ENCODE measurements around the gene COL28A1.
"Not testable (repeated sequence)": the region's sequence is repeated elsewhere in the genome, so short reads cannot be mapped to it uniquely, and the experiment has no call there.

Gene COL28A1

GRCh38 chr7:7405461-7405860, 130.2 kb downstream of the COL28A1 start:
- H3K9ac ChIP-seq (ENCODE audit: low read depth, low read length, poor library complexity, severe bottlenecking) = no peak overlapping the region
- H3K27me3 ChIP-seq (ENCODE audit: insufficient read depth, low read length, poor library complexity, severe bottlenecking) = no peaks in the 10 kb centered on the region
- TF ChIP-seq, protein P1, sequence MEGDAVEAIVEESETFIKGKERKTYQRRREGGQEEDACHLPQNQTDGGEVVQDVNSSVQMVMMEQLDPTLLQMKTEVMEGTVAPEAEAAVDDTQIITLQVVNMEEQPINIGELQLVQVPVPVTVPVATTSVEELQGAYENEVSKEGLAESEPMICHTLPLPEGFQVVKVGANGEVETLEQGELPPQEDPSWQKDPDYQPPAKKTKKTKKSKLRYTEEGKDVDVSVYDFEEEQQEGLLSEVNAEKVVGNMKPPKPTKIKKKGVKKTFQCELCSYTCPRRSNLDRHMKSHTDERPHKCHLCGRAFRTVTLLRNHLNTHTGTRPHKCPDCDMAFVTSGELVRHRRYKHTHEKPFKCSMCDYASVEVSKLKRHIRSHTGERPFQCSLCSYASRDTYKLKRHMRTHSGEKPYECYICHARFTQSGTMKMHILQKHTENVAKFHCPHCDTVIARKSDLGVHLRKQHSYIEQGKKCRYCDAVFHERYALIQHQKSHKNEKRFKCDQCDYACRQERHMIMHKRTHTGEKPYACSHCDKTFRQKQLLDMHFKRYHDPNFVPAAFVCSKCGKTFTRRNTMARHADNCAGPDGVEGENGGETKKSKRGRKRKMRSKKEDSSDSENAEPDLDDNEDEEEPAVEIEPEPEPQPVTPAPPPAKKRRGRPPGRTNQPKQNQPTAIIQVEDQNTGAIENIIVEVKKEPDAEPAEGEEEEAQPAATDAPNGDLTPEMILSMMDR (conservative IDR thresholded peaks at IDR 0.05; ENCODE audit: low read length) = no peak
- no peak for TF ChIP-seq EZH2phosphoT487 (IDR thresholded peaks at IDR 0.05; ENCODE audit: borderline replicate concordance)

GRCh38 chr7:7399707-7400106, 136.0 kb downstream of the COL28A1 start:
- no peaks in the 10 kb centered on the region for H3K4me1 ChIP-seq (ENCODE audit: insufficient read depth, low read length, poor library complexity, severe bottlenecking)
- H3K9me3 ChIP-seq (ENCODE audit: insufficient read depth, low read depth, low read length) = no peaks in the 10 kb centered on the region
- H3K36me3 ChIP-seq (ENCODE audit: insufficient read depth, low read length) = no peaks in the 10 kb centered on the region
- no peak overlapping the region for H2AFZ ChIP-seq (ENCODE audit: low read length)
- H3K9me2 ChIP-seq (replicated peaks; ENCODE audit: low read depth, low read length) = no peaks in the 10 kb centered on the region
- H3F3A ChIP-seq (ENCODE audit: low read depth) = no peaks in the 10 kb centered on the region
- no peaks in the 10 kb centered on the region for H3K79me2 ChIP-seq (ENCODE audit: insufficient read depth, low read length)
- no peak for TF ChIP-seq EZH2phosphoT487 (IDR thresholded peaks at IDR 0.05; ENCODE audit: borderline replicate concordance)
- TF ChIP-seq, protein P1 (conservative IDR thresholded peaks at IDR 0.05; ENCODE audit: low read length) = no peak
- H3K4me3 ChIP-seq (ENCODE audit: low read length, poor library complexity, severe bottlenecking) = no peak overlapping the region
- no peak overlapping the region for H3K4me2 ChIP-seq (ENCODE audit: low read depth, low read length, poor library complexity, severe bottlenecking)
- H3K27me3 ChIP-seq (ENCODE audit: insufficient read depth, low read length, poor library complexity, severe bottlenecking) = no peaks in the 10 kb centered on the region
- no peak overlapping the region for H3K9ac ChIP-seq (ENCODE audit: low read depth, low read length, poor library complexity, severe bottlenecking)
- no peaks in the 10 kb centered on the region for H4K20me1 ChIP-seq (ENCODE audit: insufficient read depth, low read length, poor library complexity, severe bottlenecking)

More at GRCh38 chr7:7405461-7405860, 130.2 kb downstream of the COL28A1 start:
- Histone ChIP-seq H3K9me3 (ENCODE audit: insufficient read depth, low read depth, low read length) (no peaks in the 10 kb centered on the region), H3K4me1 (ENCODE audit: insufficient read depth, low read length, poor library complexity, severe bottlenecking) (no peaks in the 10 kb centered on the region), H2AFZ (ENCODE audit: low read length) (no peak overlapping the region), H3K79me2 (ENCODE audit: insufficient read depth, low read length) (no peaks in the 10 kb centered on the region), H3F3A (ENCODE audit: low read depth) (no peaks in the 10 kb centered on the region), H4K20me1 (ENCODE audit: insufficient read depth, low read length, poor library complexity, severe bottlenecking) (no peaks in the 10 kb centered on the region), H3K9me2 (replicated peaks; ENCODE audit: low read depth, low read length) (no peaks in the 10 kb centered on the region), H3K36me3 (ENCODE audit: insufficient read depth, low read length) (no peaks in the 10 kb centered on the region), H3K4me3 (ENCODE audit: low read length, poor library complexity, severe bottlenecking) (no peak overlapping the region), H3K4me2 (ENCODE audit: low read depth, low read length, poor library complexity, severe bottlenecking) (no peak overlapping the region)

DNA sequence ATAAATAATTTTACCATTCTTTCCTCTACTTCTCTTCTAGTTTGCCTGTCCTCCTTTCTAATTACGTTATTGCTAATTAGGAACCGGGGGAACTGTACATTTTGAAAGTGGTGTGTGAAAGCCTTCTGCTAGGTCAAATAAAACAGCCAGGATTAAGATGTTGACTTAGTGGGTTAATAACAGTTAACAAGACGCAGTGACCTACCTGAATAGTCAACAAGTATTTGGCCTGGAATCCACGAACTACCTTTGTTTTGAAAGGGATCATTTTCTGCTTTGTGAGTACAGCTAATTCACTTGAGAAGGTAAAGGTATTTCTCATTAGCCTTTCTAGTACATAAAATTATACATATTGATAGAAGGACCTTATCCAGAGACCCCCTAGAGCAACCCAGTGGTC, 139.9 kb downstream of the COL28A1 start:
- no peaks in the 10 kb centered on the region for H3K36me3 ChIP-seq (ENCODE audit: insufficient read depth, low read length)
- no peaks in the 10 kb centered on the region for H3K4me1 ChIP-seq (ENCODE audit: insufficient read depth, low read length, poor library complexity, severe bottlenecking)
- H3K9me2 ChIP-seq (replicated peaks; ENCODE audit: low read depth, low read length) = no peaks in the 10 kb centered on the region
- H3K9me3 ChIP-seq (ENCODE audit: insufficient read depth, low read depth, low read length) = no peaks in the 10 kb centered on the region
- no peak overlapping the region for H3K9ac ChIP-seq (ENCODE audit: low read depth, low read length, poor library complexity, severe bottlenecking)
- H3K4me3 ChIP-seq (ENCODE audit: low read length, poor library complexity, severe bottlenecking) = no peak overlapping the region
- H3F3A ChIP-seq (ENCODE audit: low read depth) = no peaks in the 10 kb centered on the region
- H3K4me2 ChIP-seq (ENCODE audit: low read depth, low read length, poor library complexity, severe bottlenecking) = no peak overlapping the region
- no peaks in the 10 kb centered on the region for H4K20me1 ChIP-seq (ENCODE audit: insufficient read depth, low read length, poor library complexity, severe bottlenecking)
- H2AFZ ChIP-seq (ENCODE audit: low read length) = no peak overlapping the region
- no peaks in the 10 kb centered on the region for H3K27me3 ChIP-seq (ENCODE audit: insufficient read depth, low read length, poor library complexity, severe bottlenecking)
- TF ChIP-seq, protein P1 (conservative IDR thresholded peaks at IDR 0.05; ENCODE audit: low read length) = no peak
- no peak for TF ChIP-seq EZH2phosphoT487 (IDR thresholded peaks at IDR 0.05; ENCODE audit: borderline replicate concordance)
- H3K79me2 ChIP-seq (ENCODE audit: insufficient read depth, low read length) = no peaks in the 10 kb centered on the region

DNA sequence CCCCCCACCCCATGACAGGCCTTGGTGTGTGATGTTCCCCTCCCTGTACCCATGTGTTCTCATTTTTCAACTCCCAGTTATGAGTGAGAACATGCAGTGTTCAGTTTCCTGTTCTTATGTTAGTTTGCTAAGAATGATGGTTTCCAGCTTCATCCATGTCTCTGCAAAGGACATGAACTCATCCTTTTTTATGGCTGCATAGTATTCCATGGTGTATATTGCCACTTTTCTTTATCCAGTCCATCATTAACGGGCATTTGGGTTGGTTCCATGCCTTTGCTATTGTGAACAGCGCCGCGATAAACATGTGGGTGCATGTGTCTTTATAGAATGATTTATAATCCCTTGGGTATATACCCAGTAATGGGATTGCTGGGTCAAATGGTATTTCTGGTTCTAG, 147.5 kb downstream of the COL28A1 start:
- not testable (repeated sequence) for H4K20me1 ChIP-seq (ENCODE audit: insufficient read depth, low read length, poor library complexity, severe bottlenecking); H3K9ac ChIP-seq (ENCODE audit: low read depth, low read length, poor library complexity, severe bottlenecking)

More for the DNA sequence above, 147.5 kb downstream of the COL28A1 start:
- H3K9me3 ChIP-seq (ENCODE audit: insufficient read depth, low read depth, low read length); H2AFZ ChIP-seq (ENCODE audit: low read length); H3K9me2 ChIP-seq (replicated peaks; ENCODE audit: low read depth, low read length); H3F3A ChIP-seq (ENCODE audit: low read depth); H3K27me3 ChIP-seq (ENCODE audit: insufficient read depth, low read length, poor library complexity, severe bottlenecking); H3K4me2 ChIP-seq (ENCODE audit: low read depth, low read length, poor library complexity, severe bottlenecking); H3K4me1 ChIP-seq (ENCODE audit: insufficient read depth, low read length, poor library complexity, severe bottlenecking); H3K4me3 ChIP-seq (ENCODE audit: low read length, poor library complexity, severe bottlenecking); H3K79me2 ChIP-seq (ENCODE audit: insufficient read depth, low read length); H3K36me3 ChIP-seq (ENCODE audit: insufficient read depth, low read length): not testable (repeated sequence)
